K562 (cell line): ENCODE data around the gene GPR180. TPM values are rescaled to one million over a fixed set of nuclear protein-coding genes. Genes with fewer than 3 reads are reported as not detected.

ENCODE experiments used
- ATAC-seq: fragments of 200-7000 bp; cut with Tn5 transposase; 3 replicates; pipeline ENCODE4 v1.9.1; 2020; ENCODE audit warnings: moderate library complexity
- BruUV-seq: library from RNA; stranded (reverse); fragments of 400-500 nt; replicated peaks from 2 replicates; lab custom pipeline; 2021; lab: Mats Ljungman, UMichigan
- CTCF ChIA-PET: fragments of 300-600 bp; formaldehyde crosslinking; extraction: SDS; loops from one replicate; lab custom pipeline; 2021; ENCODE audit warnings: low intra/inter-chr PET ratio; lab: Yijun Ruan, JAX
- POLR2A ChIA-PET: fragments of 300-600, 350-650 bp; sonication (Branson Sonifier 250); formaldehyde crosslinking; extraction: SDS; loops from one replicate; lab custom pipeline; 2021; ENCODE audit warnings: antibody characterized with exemption, inconsistent platforms; lab: Yijun Ruan, JAX
- DNase-seq, 4 experiments: peaks; one replicate each; pipeline versions ENCODE4 v3.0.0 to v3.0.0-alpha.2; 2011 to 2018; ENCODE audit warnings: low spot score in 3 of 4, mixed read lengths in 3 of 4; ENCODE audit errors: extremely low read depth in 1 of 4
- FAIRE-seq: peaks from 2 replicates; lab custom pipeline; 2011; peaks lifted over from hg19 to GRCh38; lab: Jason Lieb, UNC
- H2AFZ ChIP-seq: 2 replicates; pipeline ENCODE4 v1.6.0; 2011; ENCODE audit warnings: low read depth, low read length, control low read depth, inconsistent platforms
- H3K27ac ChIP-seq: fragments of 200-600 bp; 3 replicates; pipeline ENCODE4 v1.8.0; 2011; ENCODE audit warnings: low read depth, mild to moderate bottlenecking, control low read depth, inconsistent platforms, low read length, moderate library complexity, mixed read lengths; ENCODE audit errors: extremely low read depth
- H3K27me3 ChIP-seq, 2 experiments: fragments of 300-600 bp in 1 of 2; 2 replicates in 1 of 2; 3 replicates in 1 of 2; pipeline versions ENCODE4 v1.6.0 to v1.8.0; 2011; ENCODE audit warnings: inconsistent platforms in 2 of 2, low read length in 2 of 2, mild to moderate bottlenecking in 1 of 2, mixed read lengths in 1 of 2, moderate library complexity in 1 of 2; ENCODE audit not compliant: control insufficient read depth in 2 of 2, insufficient read depth in 2 of 2
- H3K36me3 ChIP-seq: fragments of 300-600 bp; 3 replicates; pipeline ENCODE4 v1.8.0; 2011; ENCODE audit warnings: mild to moderate bottlenecking, low read length, inconsistent platforms; ENCODE audit not compliant: control insufficient read depth, insufficient read depth
- H3K4me1 ChIP-seq, 2 experiments: fragments of 200-600 bp in 1 of 2; replicated peaks in 1 of 2; 2 replicates in 1 of 2; 3 replicates in 1 of 2; pipeline versions ENCODE4 v1.5.1 to v1.8.0; 2011; ENCODE audit warnings: inconsistent platforms in 2 of 2, low read length in 2 of 2, mild to moderate bottlenecking in 1 of 2, mixed read lengths in 1 of 2, moderate library complexity in 1 of 2; ENCODE audit not compliant: control insufficient read depth in 2 of 2, insufficient read depth in 2 of 2
- H3K4me2 ChIP-seq: 2 replicates; pipeline ENCODE4 v1.6.1; 2011; ENCODE audit warnings: low read length, control low read depth, inconsistent platforms, mixed read lengths; ENCODE audit not compliant: insufficient read depth
- H3K4me3 ChIP-seq: fragments of 200-600 bp; sonication (generic), shearing (Covaris generic); 2 replicates; pipeline ENCODE4 v1.5.1; 2016; ENCODE audit warnings: control low read depth, inconsistent platforms
- H3K79me2 ChIP-seq: fragments of 200-600 bp; 3 replicates; pipeline ENCODE4 v1.8.0; 2011; ENCODE audit warnings: low read length, inconsistent platforms; ENCODE audit not compliant: control insufficient read depth, insufficient read depth
- H3K9ac ChIP-seq, 2 experiments: 2 replicates each; pipeline versions ENCODE4 v1.6.0 to v1.6.1; 2011; ENCODE audit warnings: low read depth in 2 of 2, low read length in 2 of 2, control low read depth in 1 of 2, inconsistent platforms in 1 of 2, mild to moderate bottlenecking in 1 of 2, mixed read lengths in 1 of 2; ENCODE audit not compliant: insufficient read depth in 1 of 2
- H3K9me1 ChIP-seq: one replicate; pipeline ENCODE4 v1.6.0; 2011; ENCODE audit warnings: inconsistent platforms, mild to moderate bottlenecking, low read length, moderate library complexity; ENCODE audit not compliant: control insufficient read depth, insufficient read depth
- H3K9me3 ChIP-seq: replicated peaks from 2 replicates; pipeline ENCODE4 v1.5.1; 2011; ENCODE audit warnings: low read depth, low read length, inconsistent platforms; ENCODE audit not compliant: control insufficient read depth, insufficient read depth
- H4K20me1 ChIP-seq: replicated peaks from 2 replicates; pipeline ENCODE4 v1.6.1; 2011; ENCODE audit warnings: low read length, inconsistent platforms, mixed read lengths; ENCODE audit not compliant: control insufficient read depth, insufficient read depth
- ARID1B ChIP-seq: fragments of 450-650 bp; IDR thresholded peaks from 2 replicates; pipeline ENCODE4 v1.6.1; 2016; ENCODE audit warnings: antibody characterized with exemption, mild to moderate bottlenecking, inconsistent platforms
- ATF3 ChIP-seq, 2 experiments: fragments of 450-650 bp in 1 of 2; sonication (generic) in 1 of 2; formaldehyde crosslinking in 1 of 2; IDR thresholded peaks in 1 of 2; conservative IDR thresholded peaks in 1 of 2; 2 replicates each; pipeline versions ENCODE4 v1.6.1 to v1.8.1; 2016 to 2023; ENCODE audit warnings: mild to moderate bottlenecking in 2 of 2, moderate library complexity in 2 of 2, inconsistent platforms in 1 of 2, missing genetic modification reagents in 1 of 2
- CBFA2T3 ChIP-seq: fragments of 450-650 bp; IDR thresholded peaks from 2 replicates; pipeline ENCODE4 v1.6.1; 2017
- CSDE1 ChIP-seq, 2 experiments: fragments of 450-650 bp; IDR thresholded peaks; 2 replicates each; pipeline ENCODE4 v1.6.1; 2016; ENCODE audit warnings: mild to moderate bottlenecking in 1 of 2
- DPF2 ChIP-seq: fragments of 450-650 bp; IDR thresholded peaks from 2 replicates; pipeline ENCODE4 v1.6.1; 2016
- ETS2 ChIP-seq: IDR thresholded peaks from 2 replicates; pipeline ENCODE4 v1.6.1; 2016; ENCODE audit warnings: borderline replicate concordance, missing genetic modification characterization, mild to moderate bottlenecking, moderate library complexity, missing compliant biosample characterization; ENCODE audit not compliant: poor library complexity, severe bottlenecking
- FOSL1 ChIP-seq: fragments of 200-800 bp; sonication (Bioruptor generic); conservative IDR thresholded peaks from 2 replicates; pipeline ENCODE4 v1.6.1; 2016; ENCODE audit warnings: missing genetic modification characterization, missing compliant biosample characterization
- IFI16 ChIP-seq: fragments of 250-450 bp; sonication (Bioruptor Pico); IDR thresholded peaks from 2 replicates; pipeline ENCODE4 v2.1.2; 2022; ENCODE audit warnings: mild to moderate bottlenecking, inconsistent platforms
- JUND ChIP-seq, 2 experiments: IDR thresholded peaks; 2 replicates in 1 of 2; 3 replicates in 1 of 2; pipeline ENCODE4 v1.6.1; 2011; ENCODE audit warnings: borderline replicate concordance in 2 of 2, low read depth in 2 of 2, low read length in 2 of 2, improper control_type of control experiment in 1 of 2, missing biosample characterization in 1 of 2, missing genetic modification characterization in 1 of 2, missing genetic modification reagents in 1 of 2
- KDM5B ChIP-seq: fragments of 200-600 bp; sonication (generic); IDR thresholded peaks from 2 replicates; pipeline ENCODE4 v1.6.1; 2012; ENCODE audit warnings: low read depth, mild to moderate bottlenecking, moderate library complexity, low read length, control low read depth, inconsistent platforms; ENCODE audit not compliant: insufficient replicate concordance
- SMARCA4 ChIP-seq: fragments of 450-650 bp; IDR thresholded peaks from 2 replicates; pipeline ENCODE4 v1.6.1; 2016
- SMARCE1 ChIP-seq: fragments of 450-650 bp; IDR thresholded peaks from 2 replicates; pipeline ENCODE4 v1.7.1; 2016; ENCODE audit warnings: mild to moderate bottlenecking
- TEAD4 ChIP-seq, 2 experiments: sonication (generic) in 1 of 2; formaldehyde crosslinking in 1 of 2; IDR thresholded peaks; 2 replicates each; pipeline versions ENCODE4 v1.6.1 to v1.8.0; 2012 to 2022; ENCODE audit warnings: borderline replicate concordance in 1 of 2, inconsistent platforms in 1 of 2, low read length in 1 of 2, mild to moderate bottlenecking in 1 of 2, missing genetic modification reagents in 1 of 2
- ZNF384 ChIP-seq: IDR thresholded peaks from 2 replicates; pipeline ENCODE4 v1.6.1; 2012; ENCODE audit warnings: low read depth, low read length, improper control_type of control experiment
- WGBS: fragments of 100-300 bp; shearing (Covaris generic); methylation state at CpG from one replicate; pipeline ENCODE4 v1.1.6; 2016; ENCODE audit warnings: low coverage, mixed read lengths; ENCODE audit not compliant: insufficient coverage; ENCODE audit errors: missing lambda C conversion rate; 5-methylcytosine and 5-hydroxymethylcytosine counted together
- in situ Hi-C: fragments of 300-500 bp; cut with MboI; formaldehyde crosslinking; loops from 4 replicates; pipeline ENCODE4 v1.15.0; 2018; ENCODE audit warnings: inconsistent platforms, mixed read lengths
- intact Hi-C: fragments of 100-400 bp; cut with micrococcal nuclease; formaldehyde crosslinking; loops from 2 replicates; pipeline ENCODE4 v1.14.2; 2022
- polyA plus RNA-seq, 8 experiments: library from polyadenylated mRNA; depleted of rRNA in 4 of 8; stranded (reverse) in 5 of 8; unstranded in 3 of 8; fragments of >200 nt; fragmentation: Nextera tagmentation in 2 of 8; fragmentation: Illumina TruSeq in 1 of 8; extraction: Ambion mirVana in 2 of 8; extraction: Trizol in 1 of 8; gene quantifications; 2 replicates each; pipeline versions ENCODE4 v1.2.1 to v1.2.3, GENCODE V29; 2011 to 2014; ENCODE audit warnings: inconsistent platforms in 1 of 8, missing spikeins in 1 of 8
- total RNA-seq, 7 experiments: library from RNA; depleted of rRNA in 6 of 7; stranded (reverse); fragments of >200 nt in 6 of 7; fragmentation: Illumina TruSeq in 2 of 7; extraction: Trizol in 2 of 7; gene quantifications; 2 replicates each; pipeline versions ENCODE4 v1.2.1 to v1.2.3, GENCODE V29; 2011 to 2021; ENCODE audit warnings: low replicate concordance in 1 of 7
- TF ChIP-seq, protein P1 (sequence below): fragments of 250-450 bp; sonication (Bioruptor Pico); IDR thresholded peaks from 2 replicates; pipeline ENCODE4 v1.5.0; 2020; ENCODE audit warnings: mild to moderate bottlenecking, borderline replicate concordance
- TF ChIP-seq, protein P2 (sequence below): sonication (generic); formaldehyde crosslinking; IDR thresholded peaks from 2 replicates; pipeline ENCODE4 v1.8.0; 2022; ENCODE audit warnings: missing genetic modification reagents, mild to moderate bottlenecking, borderline replicate concordance

Gene GPR180
- total and polyA plus RNA-seq, 9 of the 15 experiments (the other 6 are each of a cell fraction or from before 2014, with no cell fraction given), result 0.77 to 4.1 (median 1.8) TPM

- Histone ChIP-seq H2AFZ (peak overlapping the region; percentile 49; the same call in 1 of the 2 replicates), H3K9me1 (no peaks in the 10 kb centered on the region), H3K4me1 (peaks cover 12 to 39% of the 10 kb centered on the region in 2 experiments; a peak in 4 of 5 replicates), H3K4me3 (no peak overlapping the region), H3K4me2 (peak overlapping the region; percentile 27; the same call in 1 of the 2 replicates), H3K9ac (no peak overlapping the region), H3K36me3 (no peaks in the 10 kb centered on the region), H3K9me3 (no peaks in the 10 kb centered on the region), H3K79me2 (no peaks in the 10 kb centered on the region), H3K27ac (peak overlapping the region; percentile 48; the same call in 2 of the 3 replicates), H3K27me3 (no peaks in the 10 kb centered on the region)
- in situ Hi-C loops, result loop anchor here (25.0 kb wide), 1 partner anchor 756 kb away; no protein-coding TSS in a partner anchor
- DNase-seq (peak in 3 of 4 experiments; percentile 11 to 54 (median 36)), FAIRE-seq (peak; percentile 62), ATAC-seq (peak; percentile 72)
- no TSS peak for BruUV-seq
- POLR2A ChIA-PET, result no interaction called here
- TF ChIP-seq, protein P1, sequence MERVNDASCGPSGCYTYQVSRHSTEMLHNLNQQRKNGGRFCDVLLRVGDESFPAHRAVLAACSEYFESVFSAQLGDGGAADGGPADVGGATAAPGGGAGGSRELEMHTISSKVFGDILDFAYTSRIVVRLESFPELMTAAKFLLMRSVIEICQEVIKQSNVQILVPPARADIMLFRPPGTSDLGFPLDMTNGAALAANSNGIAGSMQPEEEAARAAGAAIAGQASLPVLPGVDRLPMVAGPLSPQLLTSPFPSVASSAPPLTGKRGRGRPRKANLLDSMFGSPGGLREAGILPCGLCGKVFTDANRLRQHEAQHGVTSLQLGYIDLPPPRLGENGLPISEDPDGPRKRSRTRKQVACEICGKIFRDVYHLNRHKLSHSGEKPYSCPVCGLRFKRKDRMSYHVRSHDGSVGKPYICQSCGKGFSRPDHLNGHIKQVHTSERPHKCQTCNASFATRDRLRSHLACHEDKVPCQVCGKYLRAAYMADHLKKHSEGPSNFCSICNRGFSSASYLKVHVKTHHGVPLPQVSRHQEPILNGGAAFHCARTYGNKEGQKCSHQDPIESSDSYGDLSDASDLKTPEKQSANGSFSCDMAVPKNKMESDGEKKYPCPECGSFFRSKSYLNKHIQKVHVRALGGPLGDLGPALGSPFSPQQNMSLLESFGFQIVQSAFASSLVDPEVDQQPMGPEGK (CRISPR knock-in tag), result no peak
- TF ChIP-seq CBFA2T3, result peak; percentile 29
- TF ChIP-seq, protein P2, sequence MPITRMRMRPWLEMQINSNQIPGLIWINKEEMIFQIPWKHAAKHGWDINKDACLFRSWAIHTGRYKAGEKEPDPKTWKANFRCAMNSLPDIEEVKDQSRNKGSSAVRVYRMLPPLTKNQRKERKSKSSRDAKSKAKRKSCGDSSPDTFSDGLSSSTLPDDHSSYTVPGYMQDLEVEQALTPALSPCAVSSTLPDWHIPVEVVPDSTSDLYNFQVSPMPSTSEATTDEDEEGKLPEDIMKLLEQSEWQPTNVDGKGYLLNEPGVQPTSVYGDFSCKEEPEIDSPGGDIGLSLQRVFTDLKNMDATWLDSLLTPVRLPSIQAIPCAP (CRISPR knock-in tag), result no peak
- peak; percentile 15; the same call in 1 of the 2 replicates for TF ChIP-seq TEAD4 (IDR thresholded peaks at IDR 0.05; ENCODE audit: low read length)
- TF ChIP-seq TEAD4 (CRISPR knock-in tag; IDR thresholded peaks at IDR 0.05; ENCODE audit: borderline replicate concordance), result no peak
- no peak for TF ChIP-seq CSDE1 (IDR thresholded peaks at IDR 0.05)
- peak; percentile 37; the same call in 1 of the 2 replicates for TF ChIP-seq SMARCE1
- TF ChIP-seq ETS2, result no peak
- peak; percentile 60; the same call in 1 of the 2 replicates for TF ChIP-seq SMARCA4
- peak; percentile 76 for TF ChIP-seq FOSL1 (tag)
- TF ChIP-seq ARID1B, result peak; percentile 53; the same call in 1 of the 2 replicates
- TF ChIP-seq KDM5B, result no peak
- TF ChIP-seq JUND (IDR thresholded peaks at IDR 0.05; ENCODE audit: borderline replicate concordance, low read depth, low read length), result peak; percentile 85
- TF ChIP-seq JUND (tag; IDR thresholded peaks at IDR 0.05; ENCODE audit: borderline replicate concordance, low read depth, low read length), result peak; percentile 67; the same call in 2 of the 3 replicates
- peak; percentile 45 for TF ChIP-seq DPF2
- TF ChIP-seq IFI16 (CRISPR knock-in tag), result no peak
- TF ChIP-seq ATF3 (IDR thresholded peaks at IDR 0.05), result peak; percentile 89
- no peak for TF ChIP-seq ATF3 (CRISPR knock-in tag; conservative IDR thresholded peaks at IDR 0.05)
- peak; percentile 91 for TF ChIP-seq ZNF384
- TF ChIP-seq, all 486 proteins: peak for 10
- 14% methylated on average over 1 of the region's 1 CpG for WGBS
- CTCF ChIA-PET, result no interaction called here
- intact Hi-C loops, result loop anchor here (5.0 kb wide), 1 partner anchor 276 kb away; no protein-coding TSS in a partner anchor
- H4K20me1 ChIP-seq, result no peaks in the 10 kb centered on the region
Measured at GRCh38 chr13:94656766-94657165, 55.1 kb downstream of the GPR180 start.
